Left cardiac atrium (tissue), 4 donors: ENCODE data around the gene NCAPD3. TPM values are rescaled to one million over a fixed set of nuclear protein-coding genes. Genes with fewer than 3 reads are reported as not detected.

Source experiments
- ATAC-seq, 2 donors: fragments of 200-7000 bp; cut with Tn5 transposase; one replicate each; pipeline ENCODE4 v1.9.1; 2020; ENCODE audit warnings: mild to moderate bottlenecking in 2 of 2, moderate library complexity in 2 of 2
- DNase-seq: peaks from one replicate; pipeline ENCODE4 v3.0.0-alpha.2; 2020
- intact Hi-C, 2 donors: fragments of 100-400 bp; cut with DNase I; formaldehyde crosslinking; loops; one replicate each; pipeline versions ENCODE4 v1.14.1 to v1.15.1; 2022 to 2023
- total RNA-seq, 2 donors: library from RNA; stranded (reverse); fragmentation: NEBNext Ultra II Directional; extraction: Animal tissue kit (Norgen Biotek cat#: 25700); gene quantifications; one replicate each; pipeline ENCODE4 v1.2.1, GENCODE V29; 2021
- donor health status: DM: no; HTN: yes; CAD: no.
- donor health status: DM: no; HTN: yes; CAD: no; lungs with severe emphysema.
- donor health status: DM: yes; HTN: yes; CAD: no.
- donor health status: Dilated cardiomyopathy.

Gene NCAPD3
- total RNA-seq, 2 donors from 2014 or later, result 9.4 to 11.5 TPM

DNA sequence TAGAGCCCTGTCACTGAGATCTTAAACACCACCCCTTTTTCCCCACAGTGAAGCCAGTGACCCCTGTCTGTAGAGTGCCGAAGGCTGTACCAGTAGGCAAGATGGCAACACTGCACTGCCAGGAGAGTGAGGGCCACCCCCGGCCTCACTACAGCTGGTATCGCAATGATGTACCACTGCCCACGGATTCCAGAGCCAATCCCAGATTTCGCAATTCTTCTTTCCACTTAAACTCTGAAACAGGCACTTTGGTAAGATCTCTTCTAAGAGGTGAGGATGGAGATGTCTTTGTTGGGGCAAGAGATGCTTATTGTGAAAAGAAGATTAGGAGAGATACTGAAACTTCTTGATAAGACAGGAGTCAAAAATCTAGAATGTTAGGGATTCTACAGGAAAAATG, 79.0 kb downstream of the NCAPD3 start:
- ATAC-seq (peak in 1 of 2 donors; percentile 26), DNase-seq (no peak)
- intact Hi-C loops, result loop anchor here (5.0 to 10.0 kb wide), 3 partner anchors 92 to 217 kb away; no protein-coding TSS in a partner anchor

GRCh38 chr11:134143801-134144200, 80.0 kb downstream of the NCAPD3 start:
- no peak for DNase-seq
- no peak for ATAC-seq
- intact Hi-C loops, result loop anchor here (5.0 to 10.0 kb wide), 3 partner anchors 92 to 216 kb away; no protein-coding TSS in a partner anchor

DNA sequence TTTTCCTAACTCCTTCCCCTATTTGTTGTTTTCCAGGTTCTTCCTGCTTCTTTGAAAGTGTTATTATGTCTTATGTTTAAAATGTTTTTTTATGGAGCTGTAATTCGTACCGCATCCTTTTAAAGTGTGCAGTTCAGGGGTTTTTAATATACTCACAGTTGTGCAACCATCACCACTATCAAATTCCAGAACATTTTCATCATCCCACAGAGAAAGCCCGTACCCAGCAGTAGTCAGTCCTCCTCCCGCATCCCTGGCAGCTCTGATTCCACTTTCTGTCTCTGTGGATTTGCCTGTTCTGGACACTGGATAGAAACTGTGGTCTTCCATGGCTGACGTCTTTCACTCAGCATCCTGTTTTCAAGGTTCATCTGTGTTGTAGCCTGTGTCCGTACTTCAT, 81.2 kb downstream of the NCAPD3 start:
- peak in 1 of 2 donors; percentile 70 for ATAC-seq
- intact Hi-C loops, result loop anchor here (5.0 to 10.0 kb wide), 3 partner anchors 90 to 215 kb away; no protein-coding TSS in a partner anchor

DNA sequence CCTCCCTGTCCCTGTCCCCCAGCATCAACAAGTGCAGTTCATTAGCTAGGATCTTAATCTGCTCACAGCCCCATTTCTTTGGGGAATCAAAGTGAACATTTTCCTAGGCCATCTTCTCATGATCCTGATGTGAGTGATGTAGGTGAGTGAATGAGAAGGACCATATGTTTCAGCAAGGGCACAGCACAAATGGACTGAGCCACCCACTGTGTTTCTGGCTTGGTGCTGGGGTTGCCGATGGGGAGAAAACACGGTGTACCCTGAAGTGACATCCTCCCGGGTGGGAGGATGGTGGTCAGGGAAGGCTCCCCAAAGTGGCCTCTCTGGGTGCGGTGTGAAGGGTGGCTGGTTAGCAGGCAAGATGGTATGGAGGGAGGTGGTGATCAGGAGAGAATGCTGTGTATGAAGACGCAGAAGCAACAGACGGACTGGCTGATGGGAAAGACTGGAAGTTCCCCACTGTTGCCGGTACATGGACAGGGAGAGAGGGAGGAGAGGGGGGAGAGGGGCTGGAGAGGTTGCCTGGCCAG, 82.7 kb downstream of the NCAPD3 start:
- ATAC-seq (no peak), DNase-seq (no peak)
- intact Hi-C loops, result loop anchor here (5.0 to 10.0 kb wide), 3 partner anchors 89 to 214 kb away; no protein-coding TSS in a partner anchor

More for the DNA sequence above, 81.2 kb downstream of the NCAPD3 start:
- DNase-seq, result no peak

DNA sequence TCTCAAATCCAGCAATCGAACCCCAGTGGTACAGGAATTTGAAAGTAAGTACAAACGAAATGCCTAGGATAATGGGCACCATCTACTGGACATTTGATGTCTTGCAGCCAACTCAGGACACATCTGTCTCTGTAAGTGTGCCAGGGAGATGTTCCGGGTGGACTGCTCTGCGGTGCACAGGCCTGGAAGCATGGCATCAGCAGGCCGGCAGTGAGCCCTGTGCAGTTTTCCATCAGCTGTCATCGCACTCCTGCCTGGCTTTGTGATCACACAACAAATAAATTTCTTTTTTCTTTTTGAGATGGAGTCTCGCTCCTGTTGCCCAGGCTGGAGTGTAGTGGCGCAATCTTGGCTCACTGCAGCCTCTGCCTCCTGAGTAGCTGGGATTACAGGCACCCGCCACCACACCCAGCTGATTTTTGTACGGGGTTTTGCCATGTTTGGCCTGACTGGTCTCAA, 83.9 kb downstream of the NCAPD3 start:
- intact Hi-C loops, result loop anchor here (1.0 to 10.0 kb wide), 4 partner anchors 88 to 213 kb away; no protein-coding TSS in a partner anchor
- DNase-seq (peak; percentile 64), ATAC-seq (peak; percentile 79 to 86)

- intact Hi-C loops, result loop anchor here in 1 of 2 donors (1.0 kb wide), 1 partner anchor 89 kb away; no protein-coding TSS in a partner anchor
- ATAC-seq (peak in 1 of 2 donors; percentile 6), DNase-seq (no peak)
Measured at GRCh38 chr11:134139303-134139872, 84.4 kb downstream of the NCAPD3 start.

DNA sequence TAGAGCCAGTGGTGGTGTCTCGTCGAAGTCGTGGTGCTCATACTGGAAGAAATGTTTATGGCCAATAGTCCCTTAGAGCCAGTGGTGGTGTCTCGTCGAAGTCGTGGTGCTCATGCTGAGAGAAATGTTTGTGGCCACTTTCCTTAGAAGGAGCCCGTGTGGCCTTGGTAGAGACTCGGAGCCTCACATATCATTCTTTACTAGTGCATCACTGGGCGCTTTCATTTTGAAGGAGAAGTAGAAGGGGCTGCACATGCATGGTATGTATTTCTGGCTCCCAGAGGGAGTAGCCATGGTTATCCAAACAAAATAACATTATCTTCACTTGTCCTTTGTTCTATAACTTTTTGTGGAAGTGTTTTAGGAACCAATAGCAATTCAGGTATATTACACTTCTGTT, 85.4 kb downstream of the NCAPD3 start:
- ATAC-seq, result no peak
- DNase-seq, result no peak
- intact Hi-C loops, result no loop called here

- DNase-seq (no peak), ATAC-seq (no peak)
- intact Hi-C loops, result no loop called here
Measured at GRCh38 chr11:134134167-134134566, 89.6 kb downstream of the NCAPD3 start.

DNA sequence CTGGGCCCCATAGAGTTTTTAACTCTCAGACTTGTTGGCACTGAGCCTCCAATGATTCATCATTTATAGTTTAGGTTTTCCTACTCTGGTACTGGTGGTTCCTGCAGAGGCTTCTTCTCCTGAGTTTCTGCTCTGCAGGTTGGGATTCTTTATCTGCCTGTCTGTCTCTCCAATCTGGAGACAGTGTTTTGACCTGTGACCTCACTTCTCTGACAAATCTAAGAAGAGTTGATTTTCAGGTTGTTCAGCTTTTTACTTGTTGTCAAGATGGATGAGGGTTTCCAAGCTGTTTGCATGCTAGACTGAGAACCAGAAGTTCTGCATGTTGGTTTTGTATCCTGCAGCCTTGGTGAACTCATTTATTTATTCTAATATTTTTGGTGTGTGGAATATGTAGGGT, 91.0 kb downstream of the NCAPD3 start:
- ATAC-seq (no peak), DNase-seq (no peak)
- intact Hi-C loops, result no loop called here

DNA sequence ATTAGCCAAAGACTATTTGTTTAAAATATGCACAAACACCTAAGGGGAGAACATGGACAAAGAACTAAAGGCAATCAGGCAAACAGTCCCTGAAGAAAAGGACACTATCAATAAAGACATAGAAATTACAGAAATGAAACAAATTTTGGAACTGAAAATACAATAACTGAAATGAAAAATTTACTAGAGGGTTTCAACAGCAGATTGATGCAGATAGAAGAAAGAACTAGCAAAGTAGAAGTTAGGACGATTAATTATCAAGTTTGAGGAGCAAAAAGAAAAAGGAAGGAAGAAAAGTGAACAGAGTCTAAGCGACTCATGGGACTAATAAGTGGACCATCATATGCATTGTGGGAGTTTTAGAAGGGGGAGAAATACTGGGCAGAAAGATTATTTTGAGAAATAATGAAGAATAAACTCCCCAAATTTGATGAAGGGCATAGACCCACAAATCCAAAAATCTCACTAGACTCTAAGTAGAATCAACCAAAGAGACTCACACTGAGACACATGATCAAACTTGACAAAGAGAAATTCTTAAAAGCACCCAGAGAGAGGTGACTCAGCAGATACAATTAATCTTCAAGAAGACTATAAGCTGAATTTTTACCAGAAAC, 92.0 kb downstream of the NCAPD3 start:
- ATAC-seq (no peak), DNase-seq (no peak)
- intact Hi-C loops, result no loop called here

- intact Hi-C loops, result no loop called here
- DNase-seq, result no peak
- ATAC-seq, result peak in 1 of 2 donors; percentile 68
Measured at GRCh38 chr11:134126217-134126822, 97.4 kb downstream of the NCAPD3 start.

DNA sequence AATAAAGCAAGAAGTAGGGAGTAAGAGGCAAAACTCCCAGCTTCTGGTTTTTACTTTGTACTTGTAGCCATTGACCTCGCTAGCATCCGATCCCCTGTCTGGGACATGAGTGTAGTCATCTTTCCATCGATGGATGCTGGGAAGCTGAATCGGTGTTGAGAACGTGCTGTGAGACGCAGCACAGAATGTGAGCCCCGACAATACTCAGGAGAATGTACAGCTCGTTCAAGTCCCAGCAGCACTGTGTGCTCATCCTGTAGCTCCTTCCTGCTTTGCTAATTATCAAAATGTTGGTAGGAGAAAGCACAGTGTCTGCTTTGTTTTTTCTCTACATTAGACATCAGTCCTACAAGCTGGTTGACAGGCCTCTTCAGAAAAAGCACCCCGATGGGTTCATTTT, 98.3 kb downstream of the NCAPD3 start:
- intact Hi-C loops, result no loop called here
- ATAC-seq, result peak in 1 of 2 donors; percentile 19
- no peak for DNase-seq

DNA sequence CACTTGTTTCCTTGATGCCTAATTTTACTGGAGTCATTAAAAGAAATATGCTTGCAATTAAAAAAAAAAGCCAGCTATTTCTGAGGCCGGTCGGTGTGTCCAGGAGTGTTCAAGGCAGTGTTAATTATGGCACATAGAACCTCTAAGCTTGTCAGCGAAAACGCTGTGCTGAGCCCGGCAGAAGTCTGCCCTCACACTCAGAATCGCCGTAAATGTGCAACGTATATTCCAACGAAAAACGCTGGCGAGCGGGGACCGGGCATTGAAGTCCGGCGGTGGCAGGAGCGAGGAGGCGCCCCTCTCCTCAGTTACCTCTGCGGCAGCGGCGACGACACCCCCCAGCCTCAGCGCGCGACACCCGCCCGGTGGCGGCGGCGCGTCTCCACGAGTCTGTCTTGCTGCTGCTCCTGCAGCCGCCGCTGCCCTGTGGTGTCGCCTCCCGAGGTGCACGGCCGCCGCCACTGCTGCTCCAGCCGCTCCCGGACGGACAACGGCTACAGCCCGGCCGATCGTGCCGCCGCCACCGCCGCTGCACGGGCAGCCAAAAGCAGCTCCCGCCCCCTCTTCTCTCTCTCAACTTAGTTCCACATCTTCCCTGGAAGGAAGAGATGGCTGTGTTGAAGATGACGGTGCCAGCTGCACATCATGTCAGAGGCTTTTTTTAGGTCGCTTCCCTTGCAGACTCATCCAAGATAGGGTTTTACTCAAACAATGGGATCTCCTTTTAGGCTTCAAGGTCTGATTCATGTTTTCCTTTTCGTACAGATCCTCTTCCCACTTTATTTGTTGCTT, 98.9 kb downstream of the NCAPD3 start:
- intact Hi-C loops, result loop anchor here in 1 of 2 donors (5.0 kb wide), 1 partner anchor 53 kb away; no protein-coding TSS in a partner anchor
- peak; percentile 61 to 73 for ATAC-seq
- peak; percentile 64 for DNase-seq

DNA sequence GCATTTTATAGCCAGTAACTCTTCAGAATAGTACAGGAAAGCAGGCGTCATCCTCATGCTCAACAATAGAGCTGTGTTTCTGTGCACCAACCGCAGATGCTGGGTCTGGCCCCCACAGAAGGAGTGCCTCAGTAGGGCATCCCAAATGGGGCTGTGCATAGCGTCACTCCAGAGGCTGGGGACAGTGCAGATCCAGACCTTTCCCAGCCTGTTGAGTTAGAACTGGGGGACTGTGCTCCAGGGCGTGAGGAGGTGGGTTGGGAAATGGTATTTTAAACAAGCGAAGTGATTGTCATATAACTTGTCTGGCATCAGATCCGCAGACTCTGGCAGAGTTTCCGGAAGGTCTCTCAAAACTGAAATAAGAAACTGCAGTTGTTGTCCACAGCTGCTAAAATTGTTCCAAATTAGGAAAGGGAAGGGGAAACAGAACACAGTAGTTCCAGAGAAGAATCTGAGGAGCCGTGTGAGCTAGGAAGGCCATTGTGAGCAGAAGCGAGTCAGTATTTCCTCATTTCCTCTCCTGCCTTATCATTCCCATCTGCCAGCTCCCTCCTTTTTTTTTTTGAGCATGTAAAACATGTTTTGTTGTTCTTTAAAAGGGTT, 102.7 kb downstream of the NCAPD3 start:
- ATAC-seq (peak; percentile 36 to 71), DNase-seq (peak; percentile 29)
- intact Hi-C loops, result loop anchor here in 1 of 2 donors (5.0 kb wide), 1 partner anchor 49 kb away; no protein-coding TSS in a partner anchor

DNA sequence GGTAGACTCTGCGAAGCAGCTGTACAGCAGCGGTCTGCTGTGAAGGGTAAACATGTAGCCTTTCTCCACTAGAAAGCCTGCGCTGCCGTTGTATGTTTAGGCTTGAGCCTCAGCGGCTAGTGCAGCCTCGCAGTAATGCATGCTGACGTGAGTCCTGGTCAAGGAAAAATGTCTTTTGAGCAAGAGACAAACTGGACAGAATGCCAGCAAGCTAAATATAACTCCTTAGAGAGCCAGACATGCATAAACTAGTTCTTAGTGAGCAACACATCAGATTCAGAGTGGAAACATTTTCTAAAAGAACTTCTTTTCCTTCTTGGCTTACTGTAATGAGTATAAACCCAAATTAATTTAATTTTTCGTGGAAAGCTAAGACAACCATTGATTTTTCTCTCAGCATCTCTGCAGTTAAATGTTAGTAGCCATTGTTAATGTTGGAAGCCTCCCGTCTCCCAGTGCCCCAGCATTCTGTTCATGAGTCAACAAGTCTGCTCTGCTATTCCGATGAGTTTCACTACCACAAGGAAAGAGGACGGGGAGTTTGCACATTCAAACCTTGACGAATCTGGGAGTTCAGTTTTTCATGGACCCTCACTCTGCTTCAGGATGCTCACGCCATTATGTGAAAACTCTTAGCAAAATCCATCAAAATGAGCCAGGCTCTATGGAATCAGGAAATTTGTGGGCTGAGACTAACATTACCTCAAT, 103.5 kb downstream of the NCAPD3 start:
- DNase-seq, result peak; percentile 60
- ATAC-seq, result peak; percentile 73 to 79

GRCh38 chr11:134119094-134119493, 104.7 kb downstream of the NCAPD3 start:
- intact Hi-C loops, result no loop called here
- DNase-seq (no peak), ATAC-seq (no peak)

More for the DNA sequence above, 103.5 kb downstream of the NCAPD3 start:
- intact Hi-C loops, result loop anchor here in 1 of 2 donors (5.0 kb wide), 1 partner anchor 48 kb away; no protein-coding TSS in a partner anchor

DNA sequence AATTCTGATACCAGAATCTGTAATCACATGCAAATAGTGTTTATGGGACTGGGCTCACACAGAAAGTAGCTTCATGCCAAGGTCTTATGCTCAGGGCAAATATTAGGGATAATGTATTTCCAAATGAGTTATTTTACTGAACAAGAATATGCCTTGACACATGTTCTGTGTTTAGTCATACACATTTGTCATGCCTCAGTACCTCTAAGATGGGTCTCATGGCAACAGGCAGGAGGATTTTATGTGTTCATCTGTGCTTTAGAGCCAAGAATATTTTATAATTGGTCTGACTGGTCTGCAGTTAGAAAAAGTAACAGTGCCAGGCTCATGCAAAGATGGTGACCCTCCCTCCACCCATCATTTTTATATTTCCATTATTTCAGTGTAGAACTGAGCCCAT, 105.8 kb downstream of the NCAPD3 start:
- no peak for ATAC-seq
- DNase-seq, result no peak
- intact Hi-C loops, result no loop called here

- intact Hi-C loops, result no loop called here
- DNase-seq (no peak), ATAC-seq (no peak)
Measured at GRCh38 chr11:134116210-134116609, 107.6 kb downstream of the NCAPD3 start.
